Measurements from ENCODE around the gene OR6N1. TPM values are rescaled to one million over a fixed set of nuclear protein-coding genes. Genes with fewer than 3 reads are reported as not detected.

The OR6N1 gene
- total RNA-seq, 1 donor from 2014 or later, result not detected

GRCh38 chr1:158806916-158807536 is 35.0 kb upstream of the OR6N1 start:
- DNase-seq (ENCODE audit: low read depth), result no peak
- H3K4me3 ChIP-seq (ENCODE audit: low read depth, low read length), result no peak overlapping the region
- TF ChIP-seq CTCF (IDR thresholded peaks at IDR 0.05; ENCODE audit: insufficient read depth, low read length, poor library complexity, severe bottlenecking), result no peak

GRCh38 chr1:158803678-158804077 is 31.7 kb upstream of the OR6N1 start:
- DNase-seq (ENCODE audit: low read depth), result no peak
- TF ChIP-seq CTCF (IDR thresholded peaks at IDR 0.05; ENCODE audit: insufficient read depth, low read length, poor library complexity, severe bottlenecking), result no peak
- H3K27me3 ChIP-seq (ENCODE audit: control insufficient read depth, insufficient read depth, low read length), result no peaks in the 10 kb centered on the region
- H3K4me3 ChIP-seq (ENCODE audit: low read depth, low read length), result no peak overlapping the region
- no peaks in the 10 kb centered on the region for H3K36me3 ChIP-seq (ENCODE audit: control insufficient read depth, insufficient read depth, low read length)

More at GRCh38 chr1:158806916-158807536, 35.0 kb upstream of the OR6N1 start:
- H3K27me3 ChIP-seq (ENCODE audit: control insufficient read depth, insufficient read depth, low read length), result no peaks in the 10 kb centered on the region
- H3K36me3 ChIP-seq (ENCODE audit: control insufficient read depth, insufficient read depth, low read length), result no peaks in the 10 kb centered on the region

- no peak for TF ChIP-seq CTCF (IDR thresholded peaks at IDR 0.05; ENCODE audit: insufficient read depth, low read length, poor library complexity, severe bottlenecking)
- H3K4me3 ChIP-seq (ENCODE audit: low read depth, low read length), result no peak overlapping the region
- H3K27me3 ChIP-seq (ENCODE audit: control insufficient read depth, insufficient read depth, low read length), result no peaks in the 10 kb centered on the region
- DNase-seq (ENCODE audit: low read depth), result no peak
- H3K36me3 ChIP-seq (ENCODE audit: control insufficient read depth, insufficient read depth, low read length), result no peaks in the 10 kb centered on the region
These were observed 29.4 kb upstream of the OR6N1 start for GRCh38 chr1:158801396-158801795.

- H3K4me3 ChIP-seq (ENCODE audit: low read depth, low read length), result no peak overlapping the region
- DNase-seq (ENCODE audit: low read depth), result no peak
- H3K36me3 ChIP-seq (ENCODE audit: control insufficient read depth, insufficient read depth, low read length), result no peaks in the 10 kb centered on the region
- no peak for TF ChIP-seq CTCF (IDR thresholded peaks at IDR 0.05; ENCODE audit: insufficient read depth, low read length, poor library complexity, severe bottlenecking)
- no peaks in the 10 kb centered on the region for H3K27me3 ChIP-seq (ENCODE audit: control insufficient read depth, insufficient read depth, low read length)
These were observed 28.5 kb upstream of the OR6N1 start for GRCh38 chr1:158800526-158800925.

- Histone ChIP-seq H3K27me3 (ENCODE audit: control insufficient read depth, insufficient read depth, low read length) (no peaks in the 10 kb centered on the region), H3K36me3 (ENCODE audit: control insufficient read depth, insufficient read depth, low read length) (no peaks in the 10 kb centered on the region), H3K4me3 (ENCODE audit: low read depth, low read length) (no peak overlapping the region)
- no peak for DNase-seq (ENCODE audit: low read depth)
- TF ChIP-seq CTCF (IDR thresholded peaks at IDR 0.05; ENCODE audit: insufficient read depth, low read length, poor library complexity, severe bottlenecking), result no peak
These were observed 27.7 kb upstream of the OR6N1 start for GRCh38 chr1:158799689-158800088.

GRCh38 chr1:158798531-158798930 is 26.5 kb upstream of the OR6N1 start:
- H3K4me3 ChIP-seq (ENCODE audit: low read depth, low read length), result no peak overlapping the region
- H3K27me3 ChIP-seq (ENCODE audit: control insufficient read depth, insufficient read depth, low read length), result no peaks in the 10 kb centered on the region
- no peaks in the 10 kb centered on the region for H3K36me3 ChIP-seq (ENCODE audit: control insufficient read depth, insufficient read depth, low read length)
- no peak for DNase-seq (ENCODE audit: low read depth)
- no peak for TF ChIP-seq CTCF (IDR thresholded peaks at IDR 0.05; ENCODE audit: insufficient read depth, low read length, poor library complexity, severe bottlenecking)
